SK-N-SH (cell line): ENCODE data around the gene PEX16.

ENCODE experiments used
- CHD2 ChIP-seq: fragments of 150-350 bp; IDR thresholded peaks from 2 replicates; pipeline ENCODE4 v1.6.1; 2018; ENCODE audit warnings: low read length; ENCODE audit not compliant: partially characterized antibody
- FOSL2 ChIP-seq: IDR thresholded peaks from 2 replicates; pipeline ENCODE4 v1.4.0; 2012; ENCODE audit warnings: low read depth, mild to moderate bottlenecking, moderate library complexity, borderline replicate concordance
- FOXM1 ChIP-seq: IDR thresholded peaks from 2 replicates; pipeline ENCODE4 v1.4.0; 2012; ENCODE audit warnings: low read depth, mild to moderate bottlenecking
- RAD21 ChIP-seq: IDR thresholded peaks from 2 replicates; pipeline ENCODE4 v1.6.1; 2012; ENCODE audit warnings: mild to moderate bottlenecking, low read length
- SIN3A ChIP-seq: IDR thresholded peaks from 2 replicates; pipeline ENCODE4 v1.6.1; 2012; ENCODE audit warnings: low read depth, mild to moderate bottlenecking, low read length, moderate library complexity, borderline replicate concordance
- TEAD4 ChIP-seq: IDR thresholded peaks from 2 replicates; pipeline ENCODE4 v1.4.0; 2012; ENCODE audit warnings: mild to moderate bottlenecking, borderline replicate concordance; ENCODE audit not compliant: insufficient read depth
- TF ChIP-seq, protein P1 (sequence below): fragments of 200-600 bp; sonication (generic); IDR thresholded peaks from 2 replicates; pipeline ENCODE4 v1.6.1; 2017; ENCODE audit warnings: antibody characterized with exemption, mild to moderate bottlenecking, moderate library complexity
- TF ChIP-seq, protein P2 (sequence below): fragments of 150-350 bp; IDR thresholded peaks from 2 replicates; pipeline ENCODE4 v1.6.1; 2017; ENCODE audit warnings: antibody characterized with exemption, low read length, low read depth, borderline replicate concordance
- TF ChIP-seq, protein P3 (sequence below): IDR thresholded peaks from 2 replicates; pipeline ENCODE4 v1.6.1; 2012; ENCODE audit warnings: mild to moderate bottlenecking, low read depth, low read length, moderate library complexity

DNA sequence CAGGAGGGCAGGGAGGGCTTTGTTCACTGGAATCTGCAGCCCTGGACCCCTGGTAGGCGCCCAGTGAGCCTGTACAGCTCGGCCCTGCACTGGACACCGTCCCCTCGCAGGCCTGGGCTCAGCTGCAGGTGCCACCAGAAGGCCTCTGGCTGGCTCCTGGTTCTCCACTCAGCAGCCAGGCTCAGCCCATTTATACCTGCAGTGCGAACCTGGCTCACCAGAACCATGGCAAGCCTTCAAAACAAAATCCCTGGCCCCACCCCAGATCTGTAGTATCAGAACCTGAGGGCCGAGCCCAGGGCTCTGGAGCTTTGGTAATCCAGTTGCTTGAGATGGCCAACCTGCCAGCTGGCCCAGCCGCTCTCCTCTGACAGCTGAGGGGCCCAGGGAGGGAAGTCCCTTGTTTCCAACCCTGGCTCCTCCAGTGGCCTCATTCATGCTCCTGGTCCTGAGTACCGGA is 9.7 kb downstream of the PEX16 start:
- no peak for TF ChIP-seq CHD2
- no peak for TF ChIP-seq FOXM1
- TF ChIP-seq, protein P1, sequence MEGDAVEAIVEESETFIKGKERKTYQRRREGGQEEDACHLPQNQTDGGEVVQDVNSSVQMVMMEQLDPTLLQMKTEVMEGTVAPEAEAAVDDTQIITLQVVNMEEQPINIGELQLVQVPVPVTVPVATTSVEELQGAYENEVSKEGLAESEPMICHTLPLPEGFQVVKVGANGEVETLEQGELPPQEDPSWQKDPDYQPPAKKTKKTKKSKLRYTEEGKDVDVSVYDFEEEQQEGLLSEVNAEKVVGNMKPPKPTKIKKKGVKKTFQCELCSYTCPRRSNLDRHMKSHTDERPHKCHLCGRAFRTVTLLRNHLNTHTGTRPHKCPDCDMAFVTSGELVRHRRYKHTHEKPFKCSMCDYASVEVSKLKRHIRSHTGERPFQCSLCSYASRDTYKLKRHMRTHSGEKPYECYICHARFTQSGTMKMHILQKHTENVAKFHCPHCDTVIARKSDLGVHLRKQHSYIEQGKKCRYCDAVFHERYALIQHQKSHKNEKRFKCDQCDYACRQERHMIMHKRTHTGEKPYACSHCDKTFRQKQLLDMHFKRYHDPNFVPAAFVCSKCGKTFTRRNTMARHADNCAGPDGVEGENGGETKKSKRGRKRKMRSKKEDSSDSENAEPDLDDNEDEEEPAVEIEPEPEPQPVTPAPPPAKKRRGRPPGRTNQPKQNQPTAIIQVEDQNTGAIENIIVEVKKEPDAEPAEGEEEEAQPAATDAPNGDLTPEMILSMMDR, result no peak
- TF ChIP-seq, protein P2, sequence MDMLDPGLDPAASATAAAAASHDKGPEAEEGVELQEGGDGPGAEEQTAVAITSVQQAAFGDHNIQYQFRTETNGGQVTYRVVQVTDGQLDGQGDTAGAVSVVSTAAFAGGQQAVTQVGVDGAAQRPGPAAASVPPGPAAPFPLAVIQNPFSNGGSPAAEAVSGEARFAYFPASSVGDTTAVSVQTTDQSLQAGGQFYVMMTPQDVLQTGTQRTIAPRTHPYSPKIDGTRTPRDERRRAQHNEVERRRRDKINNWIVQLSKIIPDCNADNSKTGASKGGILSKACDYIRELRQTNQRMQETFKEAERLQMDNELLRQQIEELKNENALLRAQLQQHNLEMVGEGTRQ, result no peak
- TF ChIP-seq, protein P3, sequence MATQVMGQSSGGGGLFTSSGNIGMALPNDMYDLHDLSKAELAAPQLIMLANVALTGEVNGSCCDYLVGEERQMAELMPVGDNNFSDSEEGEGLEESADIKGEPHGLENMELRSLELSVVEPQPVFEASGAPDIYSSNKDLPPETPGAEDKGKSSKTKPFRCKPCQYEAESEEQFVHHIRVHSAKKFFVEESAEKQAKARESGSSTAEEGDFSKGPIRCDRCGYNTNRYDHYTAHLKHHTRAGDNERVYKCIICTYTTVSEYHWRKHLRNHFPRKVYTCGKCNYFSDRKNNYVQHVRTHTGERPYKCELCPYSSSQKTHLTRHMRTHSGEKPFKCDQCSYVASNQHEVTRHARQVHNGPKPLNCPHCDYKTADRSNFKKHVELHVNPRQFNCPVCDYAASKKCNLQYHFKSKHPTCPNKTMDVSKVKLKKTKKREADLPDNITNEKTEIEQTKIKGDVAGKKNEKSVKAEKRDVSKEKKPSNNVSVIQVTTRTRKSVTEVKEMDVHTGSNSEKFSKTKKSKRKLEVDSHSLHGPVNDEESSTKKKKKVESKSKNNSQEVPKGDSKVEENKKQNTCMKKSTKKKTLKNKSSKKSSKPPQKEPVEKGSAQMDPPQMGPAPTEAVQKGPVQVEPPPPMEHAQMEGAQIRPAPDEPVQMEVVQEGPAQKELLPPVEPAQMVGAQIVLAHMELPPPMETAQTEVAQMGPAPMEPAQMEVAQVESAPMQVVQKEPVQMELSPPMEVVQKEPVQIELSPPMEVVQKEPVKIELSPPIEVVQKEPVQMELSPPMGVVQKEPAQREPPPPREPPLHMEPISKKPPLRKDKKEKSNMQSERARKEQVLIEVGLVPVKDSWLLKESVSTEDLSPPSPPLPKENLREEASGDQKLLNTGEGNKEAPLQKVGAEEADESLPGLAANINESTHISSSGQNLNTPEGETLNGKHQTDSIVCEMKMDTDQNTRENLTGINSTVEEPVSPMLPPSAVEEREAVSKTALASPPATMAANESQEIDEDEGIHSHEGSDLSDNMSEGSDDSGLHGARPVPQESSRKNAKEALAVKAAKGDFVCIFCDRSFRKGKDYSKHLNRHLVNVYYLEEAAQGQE, result no peak
- TF ChIP-seq TEAD4, result no peak
- no peak for TF ChIP-seq RAD21
- TF ChIP-seq SIN3A, result no peak
- no peak for TF ChIP-seq FOSL2
